Kidney (tissue), 14 donors: ENCODE data around the gene UBASH3B. TPM values are rescaled to one million over a fixed set of nuclear protein-coding genes. Genes with fewer than 3 reads are reported as not detected.

Experiments
- DNase-seq, 5 donors: peaks; one replicate each; pipeline ENCODE4 v3.0.0-alpha.2; 2013 to 2020
- FAIRE-seq: peaks from 2 replicates; lab custom pipeline; 2012; peaks lifted over from hg19 to GRCh38; lab: Jason Lieb, UNC
- H3K27ac ChIP-seq, 2 donors: one replicate each; pipeline ENCODE4 v1.7.0; 2013; ENCODE audit warnings: low read depth in 2 of 2, low read length in 2 of 2, inconsistent platforms in 1 of 2
- H3K27me3 ChIP-seq: one replicate; pipeline ENCODE4 v1.7.1; 2013; ENCODE audit warnings: low read length, inconsistent platforms; ENCODE audit not compliant: control insufficient read depth, insufficient read depth
- H3K36me3 ChIP-seq, 3 donors: one replicate each; pipeline versions ENCODE4 v1.7.0 to v1.7.1; 2013; ENCODE audit warnings: low read length in 3 of 3, control low read depth in 1 of 3, inconsistent platforms in 1 of 3; ENCODE audit not compliant: insufficient read depth in 3 of 3, control insufficient read depth in 2 of 3
- H3K4me1 ChIP-seq, 3 donors: one replicate each; pipeline versions ENCODE4 v1.7.0 to v1.7.1; 2013; ENCODE audit warnings: low read length in 3 of 3, inconsistent platforms in 1 of 3, low read depth in 1 of 3; ENCODE audit not compliant: control insufficient read depth in 2 of 3, insufficient read depth in 2 of 3
- H3K4me3 ChIP-seq, 3 donors: one replicate each; pipeline versions ENCODE4 v1.7.0 to v1.8.1; 2013; ENCODE audit warnings: low read length in 3 of 3, control low read depth in 1 of 3, inconsistent platforms in 1 of 3
- H3K9ac ChIP-seq, 3 donors: one replicate each; pipeline versions ENCODE4 v1.7.0 to v1.7.1; 2013; ENCODE audit warnings: low read length in 3 of 3, control low read depth in 1 of 3, inconsistent platforms in 1 of 3
- H3K9me3 ChIP-seq, 3 donors: one replicate each; pipeline versions ENCODE4 v1.7.0 to v1.7.1; 2013; ENCODE audit warnings: low read length in 3 of 3, control low read depth in 1 of 3, inconsistent platforms in 1 of 3; ENCODE audit not compliant: control insufficient read depth in 2 of 3, insufficient read depth in 1 of 3
- CTCF ChIP-seq: IDR thresholded peaks from 3 replicates; pipeline ENCODE4 v1.5.1; 2012; ENCODE audit warnings: mild to moderate bottlenecking, moderate library complexity, borderline replicate concordance; ENCODE audit not compliant: insufficient read depth; ENCODE audit errors: extremely low read depth
- intact Hi-C: fragments of 100-400 bp; cut with DNase I; formaldehyde crosslinking; loops from one replicate; pipeline ENCODE4 v1.11.1; 2022
- polyA plus RNA-seq: library from polyadenylated mRNA; stranded (reverse); fragments of 350-450 nt; fragmentation: Illumina TruSeq; extraction: RNeasy Lipid Tissue Mini Kit (QIAGEN cat#74804); gene quantifications from one replicate; pipeline ENCODE4 v1.2.3, GENCODE V29; 2014; ENCODE audit warnings: low read depth, low replicate concordance; ENCODE audit not compliant: insufficient read depth
- total RNA-seq: library from RNA; stranded (reverse); fragmentation: NEBNext Ultra II Directional; extraction: Animal tissue kit (Norgen Biotek cat#: 25700); gene quantifications from one replicate; pipeline ENCODE4 v1.2.1, GENCODE V29; 2021
- donor health status: control.
- donor health status: control.
- donor health status: control.
- donor health status: control.
- donor health status: control.
- donor health status: DM: yes; HTN: yes; CAD: no.
- donor health status: Normal renal cell carcinoma (clear cell type).

The UBASH3B gene
- total and polyA plus RNA-seq, 2 donors from 2014 or later: 0.62 to 22.8 TPM

- TF ChIP-seq CTCF: no peak
- Histone ChIP-seq H3K27me3 (no peaks in the 10 kb centered on the region), H3K9ac (no peak overlapping the region), H3K4me1 (no peaks in the 10 kb centered on the region), H3K27ac (no peak overlapping the region), H3K36me3 (no peaks in the 10 kb centered on the region), H3K4me3 (no peak overlapping the region), H3K9me3 (no peaks in the 10 kb centered on the region)
- intact Hi-C loops: no loop called here
- DNase-seq (no peak), FAIRE-seq (no peak)
Observed at GRCh38 chr11:122804796-122805195, 149.3 kb downstream of the UBASH3B start.

- intact Hi-C loops: no loop called here
- DNase-seq (no peak), FAIRE-seq (no peak)
- Histone ChIP-seq H3K9me3 (no peaks in the 10 kb centered on the region), H3K9ac (no peak overlapping the region), H3K27ac (no peak overlapping the region), H3K4me1 (no peaks in the 10 kb centered on the region), H3K36me3 (no peaks in the 10 kb centered on the region), H3K4me3 (no peak overlapping the region), H3K27me3 (no peaks in the 10 kb centered on the region)
- no peak for TF ChIP-seq CTCF
Observed at GRCh38 chr11:122807731-122808477, 152.4 kb downstream of the UBASH3B start.

GRCh38 chr11:122808478-122808869 lies 153.0 kb downstream of the UBASH3B start:
- H3K9ac ChIP-seq: no peak overlapping the region
- H3K27ac ChIP-seq: no peak overlapping the region
- no peaks in the 10 kb centered on the region for H3K27me3 ChIP-seq
- H3K4me1 ChIP-seq: no peaks in the 10 kb centered on the region
- intact Hi-C loops: no loop called here
- no peak for TF ChIP-seq CTCF
- no peak overlapping the region for H3K4me3 ChIP-seq
- H3K36me3 ChIP-seq: no peaks in the 10 kb centered on the region
- peak in 2 of 5 donors; percentile 48 to 54 for DNase-seq
- no peaks in the 10 kb centered on the region for H3K9me3 ChIP-seq
- FAIRE-seq: no peak
